ENCODE measurements around the gene PAX9.
"Not testable (repeated sequence)": the region's sequence is repeated elsewhere in the genome, so short reads cannot be mapped to it uniquely, and the experiment has no call there.

Gene PAX9

GRCh38 chr14:36676236-36676635, 14.6 kb downstream of the PAX9 start:
- DNase-seq = no peak

- no peak for DNase-seq
These were observed 20.7 kb downstream of the PAX9 start for GRCh38 chr14:36682338-36682737.

GRCh38 chr14:36683083-36683724, 21.5 kb downstream of the PAX9 start:
- DNase-seq = no peak

- no peak for DNase-seq
These were observed 23.3 kb downstream of the PAX9 start for GRCh38 chr14:36684946-36685345.

GRCh38 chr14:36690311-36691040, 28.8 kb downstream of the PAX9 start:
- no peak for DNase-seq

- DNase-seq = not testable (repeated sequence)
These were observed 37.8 kb downstream of the PAX9 start for GRCh38 chr14:36699420-36699819.

- DNase-seq = no peak
These were observed 39.0 kb downstream of the PAX9 start for GRCh38 chr14:36700651-36701050.

GRCh38 chr14:36701132-36701531, 39.5 kb downstream of the PAX9 start:
- no peak for DNase-seq

GRCh38 chr14:36702474-36702873, 40.8 kb downstream of the PAX9 start:
- no peak for DNase-seq

- no peak for DNase-seq
These were observed 45.9 kb downstream of the PAX9 start for GRCh38 chr14:36707570-36707969.

GRCh38 chr14:36713960-36714703, 52.5 kb downstream of the PAX9 start:
- no peak for DNase-seq

- DNase-seq = no peak
These were observed 55.0 kb downstream of the PAX9 start for GRCh38 chr14:36716614-36717184.

GRCh38 chr14:36717363-36717762, 55.7 kb downstream of the PAX9 start:
- no peak for DNase-seq

GRCh38 chr14:36718216-36718615, 56.6 kb downstream of the PAX9 start:
- no peak for DNase-seq

GRCh38 chr14:36719823-36720222, 58.2 kb downstream of the PAX9 start:
- DNase-seq = no peak

GRCh38 chr14:36720657-36721056, 59.0 kb downstream of the PAX9 start:
- no peak for DNase-seq

- no peak for DNase-seq
These were observed 60.2 kb downstream of the PAX9 start for GRCh38 chr14:36721877-36722276.

GRCh38 chr14:36723530-36723929, 61.9 kb downstream of the PAX9 start:
- no peak for DNase-seq

- no peak for DNase-seq
These were observed 62.5 kb downstream of the PAX9 start for GRCh38 chr14:36724162-36724561.

- DNase-seq = no peak
These were observed 64.5 kb downstream of the PAX9 start for GRCh38 chr14:36726128-36726527.

Measured in effector CD8-positive, alpha-beta T cell (primary cell).